Hematopoietic multipotent progenitor cell treated with erythropoietin and hydrocortisone succinate and interleukin-3 and kit ligand, for 4 days (in vitro differentiated cells): ENCODE measurements around the gene NPAS3.

ENCODE experiments used
- DNase-seq: peaks from one replicate; pipeline ENCODE4 v3.0.0-alpha.2; 2015

Gene NPAS3

DNA sequence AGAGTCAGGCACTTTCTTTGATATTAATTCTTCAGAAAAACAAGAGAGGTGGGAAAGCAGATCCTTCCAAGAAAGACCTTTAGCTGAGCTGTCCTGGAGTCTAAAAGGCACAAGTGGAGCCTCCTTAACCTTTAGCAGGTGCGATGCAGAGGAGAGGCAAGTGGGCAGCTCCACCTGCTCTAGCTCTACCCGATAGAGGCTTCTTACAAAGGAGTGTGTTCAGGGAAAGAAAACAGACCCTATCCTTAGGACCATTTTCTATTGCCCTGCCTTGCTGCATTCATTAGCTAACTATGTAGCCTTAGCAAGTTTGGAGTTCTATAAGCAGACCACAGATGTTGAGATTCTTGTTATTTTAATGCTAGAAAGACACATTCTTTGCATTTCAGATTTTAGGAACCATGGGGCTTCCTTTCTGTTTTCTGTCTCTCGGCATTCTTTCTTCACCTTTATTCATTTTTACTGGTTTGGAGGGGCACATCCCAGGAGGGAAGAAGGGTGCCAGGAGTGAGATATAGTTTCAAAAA, 797.7 kb downstream of the NPAS3 start:
- no peak for DNase-seq

DNA sequence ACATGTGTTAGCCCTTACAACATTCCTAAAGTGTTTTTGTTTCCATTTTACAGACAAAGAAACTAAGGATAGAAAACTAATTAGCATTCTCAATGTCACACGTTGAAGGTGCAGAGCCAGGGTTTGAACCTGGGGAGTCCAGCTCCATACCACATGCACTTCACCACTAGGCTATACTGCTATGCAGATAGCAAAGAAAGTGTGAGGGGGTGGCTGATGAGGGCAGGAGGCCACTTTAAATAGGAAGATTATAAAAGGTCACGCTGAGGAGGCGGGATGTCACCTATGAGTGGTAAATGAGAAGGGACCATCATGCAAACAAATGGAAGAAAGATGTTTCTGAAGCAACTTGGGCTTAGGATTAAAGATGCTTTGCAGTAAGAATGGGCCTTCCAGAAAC, 798.3 kb downstream of the NPAS3 start:
- no peak for DNase-seq

DNA sequence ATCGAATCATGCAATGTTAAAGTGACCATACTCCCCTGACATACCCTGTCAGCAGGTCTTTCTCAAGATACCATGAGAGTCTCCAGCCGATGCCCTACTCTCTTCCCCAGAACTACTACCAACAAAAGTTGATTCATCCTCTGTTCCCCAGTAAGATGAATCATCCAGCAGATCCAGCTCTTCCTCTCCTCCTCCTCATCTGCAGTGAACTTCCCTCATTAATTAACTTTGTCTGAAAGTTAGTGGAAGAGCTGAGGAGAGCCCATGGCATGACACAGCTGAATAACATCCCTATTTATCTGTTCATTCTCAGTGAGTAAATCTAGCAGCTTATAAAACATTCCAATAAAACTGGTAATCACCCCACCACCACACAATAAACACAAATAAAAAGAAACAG, 798.8 kb downstream of the NPAS3 start:
- no peak for DNase-seq

DNA sequence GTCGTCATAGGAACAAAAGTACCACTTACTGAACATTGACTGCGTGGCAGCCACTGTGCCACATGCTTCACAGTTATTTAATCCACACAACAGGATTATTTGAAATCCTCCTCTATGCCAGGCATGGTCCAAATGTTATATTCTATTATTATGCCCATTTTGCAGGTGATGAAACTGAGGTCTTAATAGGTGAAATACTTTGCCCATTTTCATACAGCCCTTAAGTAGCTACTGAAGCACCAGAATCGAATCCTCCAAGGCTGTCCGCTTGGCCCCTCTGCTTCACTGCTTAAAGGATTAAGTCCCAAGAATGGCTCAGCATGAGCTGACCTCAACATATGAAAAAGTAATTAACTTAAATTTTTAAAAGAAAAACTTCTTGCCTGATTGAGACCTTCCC, 799.4 kb downstream of the NPAS3 start:
- DNase-seq: no peak

DNA sequence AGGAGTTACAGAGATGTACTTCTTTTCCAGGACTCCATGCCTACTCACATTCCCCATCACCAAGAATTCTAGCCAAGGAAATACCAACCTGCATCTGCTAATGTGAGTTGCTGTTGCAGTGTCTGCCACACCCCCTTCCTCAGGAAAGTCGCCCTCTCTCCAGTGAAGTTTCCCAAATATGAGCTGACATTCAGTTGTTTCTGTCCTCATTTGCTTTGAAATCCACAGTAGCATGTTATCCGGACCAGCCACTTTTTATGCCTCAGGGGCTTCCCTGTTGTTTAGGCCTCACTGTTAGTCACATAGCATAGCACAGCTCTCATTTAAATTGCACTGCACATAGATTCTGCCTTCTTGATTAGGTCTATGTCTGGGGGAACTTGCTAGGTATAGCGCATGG, 799.8 kb downstream of the NPAS3 start:
- no peak for DNase-seq

DNA sequence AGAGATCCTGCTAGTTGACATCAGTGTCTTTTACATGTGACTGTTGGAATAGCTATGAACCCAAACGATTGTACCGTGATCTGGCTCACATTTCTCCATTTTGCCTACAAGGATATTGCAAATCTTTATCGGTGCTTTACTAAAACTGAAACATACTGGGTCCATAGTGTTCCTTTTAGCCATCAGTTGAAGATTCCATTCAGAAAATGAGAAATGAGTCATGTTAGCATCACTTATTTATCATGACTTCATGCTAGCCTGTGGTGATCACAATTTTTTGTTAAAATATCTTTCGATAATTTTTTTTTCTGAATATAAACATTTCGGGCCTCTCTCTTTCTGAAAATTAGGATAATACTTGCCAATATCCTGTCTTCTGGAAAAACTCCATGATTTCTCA, 801.9 kb downstream of the NPAS3 start:
- DNase-seq: no peak

DNA sequence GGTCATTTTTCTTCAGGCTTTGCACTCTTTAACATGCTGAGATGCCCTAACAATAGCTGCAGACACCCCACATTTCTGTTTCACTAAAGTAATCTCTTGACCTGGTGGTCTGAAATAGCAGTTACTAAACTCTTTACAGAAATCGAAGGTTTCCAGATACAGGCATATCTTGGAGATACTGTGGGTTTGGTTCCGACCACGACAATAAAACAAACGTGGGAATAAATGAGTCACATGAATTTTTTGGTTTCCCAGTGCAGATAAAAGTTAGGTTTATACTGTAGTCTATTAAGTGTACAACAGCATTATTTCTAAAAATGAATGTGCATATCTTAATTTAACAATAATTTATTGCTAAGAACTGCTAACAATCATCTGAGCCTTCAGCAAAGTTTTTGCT, 803.5 kb downstream of the NPAS3 start:
- peak; percentile 41 for DNase-seq

DNA sequence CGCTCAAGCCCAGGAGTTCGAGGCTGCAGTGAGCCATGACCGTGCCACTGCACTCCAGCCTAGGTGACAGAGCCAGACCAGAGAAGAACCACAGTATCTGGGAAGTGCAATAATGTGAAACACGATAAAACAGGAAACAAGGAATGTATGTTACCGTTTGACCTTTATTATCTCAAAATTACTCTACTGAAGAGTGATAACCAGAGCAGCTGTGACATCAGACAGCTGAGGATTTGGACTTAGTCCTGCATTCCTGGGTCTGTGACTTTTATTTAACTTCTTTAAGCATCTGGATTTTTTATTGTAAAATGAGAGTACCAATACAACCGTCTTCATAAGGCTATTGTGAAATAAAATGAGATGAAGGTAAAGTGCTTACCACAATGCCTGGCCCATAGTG, 806.5 kb downstream of the NPAS3 start:
- DNase-seq: no peak

DNA sequence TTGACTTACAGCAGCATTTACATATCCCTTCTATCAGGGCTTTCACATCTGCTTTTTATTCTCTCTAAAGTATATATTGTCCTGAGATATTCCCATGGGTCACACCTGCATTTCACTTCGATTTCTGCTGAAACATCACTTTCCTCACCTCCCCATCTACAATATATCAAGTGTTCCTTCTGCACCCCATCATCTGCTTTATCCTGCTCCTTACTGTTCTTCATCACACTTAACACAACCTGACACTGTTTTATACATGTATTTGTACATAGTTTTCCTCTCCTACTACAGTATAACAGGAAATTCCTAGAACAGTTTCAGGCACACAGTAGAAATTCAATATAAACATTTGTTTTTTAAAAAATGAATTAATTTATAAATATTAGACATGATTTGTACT, 809.1 kb downstream of the NPAS3 start:
- no peak for DNase-seq

DNA sequence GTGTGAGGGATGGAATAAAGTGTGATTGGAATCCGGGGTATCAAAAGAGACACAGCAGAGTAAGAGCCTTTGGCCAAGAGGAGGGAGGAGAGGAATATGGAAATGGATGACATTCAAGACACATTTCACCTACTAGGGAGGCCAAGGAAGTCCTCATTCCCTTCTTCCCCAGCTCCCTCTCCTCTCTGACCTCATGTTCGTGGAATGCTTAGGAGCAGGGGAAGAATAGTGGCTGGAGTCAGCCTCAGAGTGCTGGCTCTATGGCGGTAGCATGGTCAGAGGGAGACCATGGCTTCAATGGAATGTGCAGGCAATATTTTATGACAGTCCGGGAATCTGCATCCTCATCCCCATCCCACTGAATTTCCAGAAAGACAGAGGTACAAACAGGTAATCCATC, 815.6 kb downstream of the NPAS3 start:
- DNase-seq: no peak

DNA sequence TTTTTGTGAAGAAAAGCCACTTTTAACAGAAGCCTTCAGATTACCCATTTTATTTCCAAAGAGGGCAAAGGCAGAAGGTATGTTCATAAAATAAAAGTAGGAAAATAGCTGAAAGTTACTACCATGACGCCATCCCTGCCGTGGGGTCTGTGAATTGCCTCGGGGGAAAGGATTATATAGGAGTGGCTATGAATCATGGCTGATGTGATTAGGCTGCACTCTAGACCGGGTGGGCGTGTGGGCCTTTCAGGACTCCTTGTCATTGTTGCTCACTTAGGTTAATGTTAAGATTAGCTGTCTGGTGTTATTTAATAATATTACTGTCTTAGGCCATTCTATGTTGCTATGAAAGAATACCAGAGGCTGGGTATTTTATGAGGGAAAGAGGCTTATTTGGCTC, 816.7 kb downstream of the NPAS3 start:
- no peak for DNase-seq

DNA sequence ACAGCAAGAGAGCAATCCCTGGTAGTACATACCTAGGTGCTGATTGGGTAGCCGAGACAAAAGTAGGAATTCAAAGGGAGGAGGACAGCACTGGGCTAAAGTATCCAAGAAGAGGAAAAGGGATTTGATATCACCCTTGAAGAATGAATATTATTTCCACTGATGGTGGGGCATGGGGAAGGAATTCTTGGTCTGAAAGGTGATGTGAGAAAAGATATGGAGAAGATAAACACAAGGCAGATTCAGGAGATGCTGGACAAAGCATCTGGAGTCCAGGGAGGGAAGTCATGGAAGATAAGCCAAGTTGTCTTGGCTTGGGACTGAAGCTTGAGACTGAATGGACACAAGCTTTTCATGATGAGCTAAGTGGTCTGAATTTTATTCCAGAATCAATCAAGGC, 818.2 kb downstream of the NPAS3 start:
- DNase-seq: no peak

DNA sequence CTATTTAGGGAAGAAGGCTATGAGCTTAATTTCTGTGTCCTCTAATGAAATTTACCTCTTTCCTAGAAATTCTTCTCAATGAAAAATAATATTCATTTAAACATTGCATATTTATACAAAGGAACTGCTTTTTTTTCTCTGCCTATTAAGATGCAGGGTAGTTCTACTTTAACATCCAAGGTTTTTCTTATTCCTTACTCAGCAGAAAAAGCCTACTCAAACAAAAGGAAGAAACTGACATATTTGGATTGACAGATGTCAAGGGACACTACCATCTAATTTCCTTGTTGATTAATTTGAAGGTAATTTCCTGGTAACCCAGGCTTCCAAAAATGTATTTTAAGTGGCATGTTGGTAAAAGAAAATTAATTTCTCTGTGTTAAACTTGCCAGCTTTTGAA, 819.9 kb downstream of the NPAS3 start:
- DNase-seq: no peak

DNA sequence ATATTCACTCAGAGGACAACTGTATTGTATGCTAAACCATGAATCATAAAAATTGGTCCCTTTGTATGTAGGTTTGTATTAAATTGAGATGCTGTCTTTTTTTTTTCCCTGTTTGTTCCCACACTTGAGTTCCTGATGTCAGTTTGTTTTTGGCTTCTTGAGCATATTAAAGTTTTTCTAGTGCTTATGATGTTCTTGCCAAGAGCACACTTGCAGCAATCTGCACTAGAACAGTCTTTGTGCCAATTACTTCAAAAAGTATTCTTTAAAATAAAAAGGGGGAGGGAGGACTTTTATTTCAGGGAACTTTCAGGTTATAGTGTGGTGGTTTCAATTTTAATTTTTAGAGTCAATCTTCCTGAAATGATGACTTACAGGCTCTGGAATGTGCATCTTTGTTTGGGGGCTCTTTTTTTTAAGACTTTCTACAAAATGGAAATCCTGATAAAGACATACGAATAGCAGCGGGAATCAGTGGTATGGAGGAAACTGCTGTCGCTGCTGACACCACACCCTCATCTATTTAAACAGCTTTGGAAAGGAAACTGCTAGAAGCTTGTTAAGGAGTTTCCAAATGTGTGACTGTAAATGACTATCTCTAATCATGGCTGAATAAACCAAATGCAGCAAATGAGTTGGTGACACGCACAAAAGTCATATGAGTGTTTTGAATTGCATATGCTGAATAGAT, 823.6 kb downstream of the NPAS3 start:
- DNase-seq: peak; percentile 40

DNA sequence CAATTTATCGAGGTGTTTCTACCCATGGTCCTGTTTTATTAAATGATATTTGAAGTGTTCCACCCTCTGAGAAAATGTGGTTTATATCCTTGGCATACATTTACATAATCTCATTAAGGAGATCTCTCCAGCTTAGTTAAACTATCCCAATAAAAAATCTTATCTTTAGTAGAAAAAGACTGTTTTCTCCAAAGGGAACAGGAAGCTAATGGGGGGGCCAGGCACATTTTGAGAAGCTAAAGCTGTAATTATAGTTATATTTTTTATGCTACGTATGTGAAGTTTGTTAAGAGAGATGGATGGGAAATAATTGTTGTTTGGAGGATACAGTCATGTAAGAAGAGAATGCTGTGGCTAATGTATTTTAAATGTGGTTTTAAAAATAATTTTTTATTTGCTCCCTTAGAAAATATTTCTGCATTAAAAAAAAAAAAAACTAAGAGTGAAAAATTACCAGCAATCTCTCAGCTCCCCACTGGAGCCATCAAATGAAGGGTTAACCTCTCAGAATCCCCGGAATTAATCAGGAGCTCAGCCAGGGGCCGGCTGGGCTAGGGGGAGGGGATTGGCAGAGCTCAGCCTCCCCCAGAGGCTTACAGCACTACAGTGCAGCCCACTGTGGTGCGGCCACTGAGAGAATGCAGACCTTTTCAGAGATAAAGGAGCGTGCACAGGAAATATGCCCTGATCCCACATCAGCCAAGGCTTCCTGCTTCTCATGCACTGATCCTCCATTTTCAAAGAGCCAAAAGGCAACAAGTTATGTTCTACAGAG, 826.4 kb downstream of the NPAS3 start:
- DNase-seq: peak; percentile 85

DNA sequence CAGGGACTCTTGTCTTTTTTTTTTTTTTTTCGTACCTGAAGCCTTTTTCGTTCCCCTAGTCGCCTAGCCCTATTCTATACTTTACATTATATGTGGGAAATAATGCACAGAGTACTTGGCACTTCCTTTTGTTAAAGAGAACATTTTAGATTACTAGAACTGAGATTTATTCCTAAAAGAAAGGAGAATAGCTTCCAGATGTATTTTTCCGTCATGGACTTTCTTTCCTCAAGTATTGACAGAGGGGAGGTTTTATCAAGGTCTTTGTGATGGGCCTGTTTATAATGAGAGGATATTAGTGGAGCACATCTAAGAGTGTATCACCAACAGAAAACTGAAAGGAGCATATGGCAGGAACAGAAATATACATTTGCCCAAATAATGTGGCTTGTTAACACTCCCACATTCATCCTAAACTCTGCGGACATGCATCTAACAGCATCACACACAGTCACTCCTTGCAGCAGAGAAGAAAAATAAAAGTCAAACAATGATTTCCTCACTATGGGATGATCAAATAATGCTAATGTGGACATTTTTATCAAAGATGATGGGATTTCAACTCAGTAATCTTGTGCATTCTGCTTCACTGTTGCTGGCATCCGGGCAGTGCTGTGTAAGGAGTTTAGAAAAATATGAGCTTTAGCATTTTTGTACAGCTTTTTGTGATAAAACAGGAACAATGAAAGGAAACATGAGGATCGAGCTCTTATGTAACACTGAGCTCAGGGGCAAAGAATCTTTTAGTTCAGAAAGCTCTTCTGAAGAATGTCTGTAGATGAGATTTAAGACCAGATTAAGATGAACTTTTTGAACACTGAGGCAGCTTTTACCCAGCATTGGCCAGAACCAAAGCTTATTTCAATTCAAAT, 829.1 kb downstream of the NPAS3 start:
- DNase-seq: no peak

DNA sequence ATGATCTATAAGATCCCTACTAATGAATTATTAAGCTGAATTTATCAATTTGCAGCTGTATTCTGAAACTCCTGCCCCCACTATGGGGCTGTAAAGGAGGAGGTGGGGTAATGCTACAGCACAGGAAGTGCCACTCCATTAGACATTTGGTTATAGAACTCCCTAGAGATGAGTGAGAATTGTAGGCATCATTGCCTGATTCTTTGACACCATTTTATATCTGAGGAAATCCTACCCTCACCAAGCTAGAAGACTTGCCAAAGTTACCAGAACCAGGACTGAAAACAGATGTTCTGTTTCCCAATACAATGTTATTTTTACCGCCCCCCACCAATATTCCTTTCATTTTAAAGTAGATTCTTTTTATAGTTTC, 829.8 kb downstream of the NPAS3 start:
- no peak for DNase-seq

DNA sequence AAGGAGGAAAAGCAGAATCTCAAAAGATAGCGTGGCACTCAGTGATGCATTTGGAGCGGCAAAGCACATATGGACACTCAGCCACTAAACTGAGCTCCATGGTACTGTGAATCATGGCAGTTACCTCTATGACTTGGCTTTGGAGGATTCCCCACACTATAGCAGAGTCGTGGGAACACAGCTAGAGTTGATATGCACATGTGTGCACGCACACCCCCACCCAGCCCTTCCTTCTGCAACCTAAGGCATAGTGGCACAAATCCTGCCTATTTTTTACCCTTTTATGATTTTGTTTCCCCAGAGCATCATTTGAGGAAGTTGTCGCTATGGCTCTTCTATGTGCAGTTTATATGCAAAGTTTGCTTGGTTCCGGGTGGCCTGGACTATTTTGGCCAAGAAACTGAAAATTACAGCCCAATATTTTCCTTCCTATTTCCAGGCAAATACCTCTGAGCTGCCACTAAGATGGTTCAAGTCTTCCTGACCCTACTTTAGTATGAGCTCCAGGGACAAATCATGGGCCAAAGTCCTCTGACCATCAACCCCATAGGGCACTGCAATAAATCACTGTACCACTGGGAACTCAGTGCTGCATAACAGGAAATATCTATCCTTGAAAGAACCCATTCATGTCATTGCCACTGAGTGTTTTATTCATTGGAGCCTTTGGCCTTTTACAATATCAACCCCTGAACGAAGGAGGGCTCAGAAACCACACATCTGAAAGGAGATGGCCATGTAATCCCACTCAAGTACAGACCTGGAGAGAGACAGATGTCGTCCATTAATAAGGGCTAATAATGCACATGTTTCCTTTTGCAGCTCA, 834.7 kb downstream of the NPAS3 start:
- no peak for DNase-seq

DNA sequence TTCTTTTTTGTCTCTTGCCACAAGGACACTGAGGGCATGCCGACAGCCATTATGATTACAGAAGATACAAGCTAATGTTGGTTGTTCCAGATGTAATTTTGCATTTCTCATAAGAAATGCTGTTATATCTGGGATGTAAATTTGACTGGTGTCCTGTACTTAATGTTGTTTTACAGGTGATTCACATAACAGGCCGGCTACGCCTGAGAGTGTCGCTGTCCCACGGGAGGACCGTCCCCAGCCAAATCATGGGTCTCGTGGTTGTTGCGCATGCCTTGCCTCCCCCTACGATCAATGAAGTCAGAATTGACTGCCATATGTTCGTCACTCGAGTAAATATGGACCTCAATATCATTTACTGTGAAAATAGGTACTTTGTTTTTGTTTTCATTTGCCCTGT, 835.5 kb downstream of the NPAS3 start:
- DNase-seq: no peak

DNA sequence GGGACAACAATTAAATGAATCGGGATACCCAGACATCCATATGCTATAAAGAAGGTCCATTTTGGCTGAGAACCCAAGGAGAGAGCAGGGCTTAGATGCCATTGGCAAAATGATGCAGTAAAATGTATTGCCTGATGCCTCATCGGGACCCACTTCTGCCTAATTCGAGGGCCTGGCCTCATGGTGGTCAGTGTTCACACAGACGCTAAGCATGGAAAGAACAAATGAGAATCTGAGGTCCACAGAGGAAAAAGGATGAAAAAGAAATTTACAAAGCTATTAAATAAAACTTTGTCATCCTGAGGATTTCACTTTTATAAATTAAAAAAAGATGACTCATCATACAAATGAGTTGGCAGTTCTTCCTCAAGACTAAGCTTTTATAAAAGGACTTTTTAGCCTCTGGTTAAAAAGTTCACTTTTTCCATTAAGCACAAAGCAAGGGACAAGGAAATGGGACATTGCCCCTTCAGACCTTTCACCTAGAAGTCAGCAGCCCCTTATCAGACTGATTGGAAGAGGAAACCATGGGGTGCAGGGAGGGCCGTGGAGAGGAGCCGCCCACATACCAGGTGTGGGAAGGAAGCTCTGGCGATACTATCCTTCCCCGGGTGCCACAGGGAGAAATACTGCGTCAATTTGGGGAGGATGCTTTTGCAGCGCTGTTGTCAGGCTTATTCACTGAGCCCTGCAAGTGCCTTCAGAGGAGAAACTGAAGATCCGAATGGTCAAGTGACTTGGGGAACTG, 836.2 kb downstream of the NPAS3 start:
- no peak for DNase-seq

DNA sequence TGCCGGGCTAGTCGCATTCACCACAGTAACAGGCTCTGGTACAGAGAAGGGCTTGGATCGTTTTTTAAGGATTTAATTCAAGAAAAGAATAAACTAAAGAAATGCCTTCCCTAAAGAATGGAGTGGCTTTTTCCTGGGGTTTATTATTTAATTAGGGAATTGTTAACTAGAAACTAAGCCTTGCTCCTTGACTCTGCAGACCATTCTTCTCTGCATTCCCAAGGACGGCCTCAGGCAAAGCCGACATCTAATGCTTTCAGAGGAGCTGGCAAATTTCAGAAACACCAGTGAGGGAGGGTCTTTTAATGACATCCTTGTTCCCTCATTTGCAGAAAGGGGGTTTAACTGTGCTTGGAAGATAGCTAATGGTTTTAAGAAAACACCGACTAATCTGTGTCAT, 838.2 kb downstream of the NPAS3 start:
- DNase-seq: no peak

DNA sequence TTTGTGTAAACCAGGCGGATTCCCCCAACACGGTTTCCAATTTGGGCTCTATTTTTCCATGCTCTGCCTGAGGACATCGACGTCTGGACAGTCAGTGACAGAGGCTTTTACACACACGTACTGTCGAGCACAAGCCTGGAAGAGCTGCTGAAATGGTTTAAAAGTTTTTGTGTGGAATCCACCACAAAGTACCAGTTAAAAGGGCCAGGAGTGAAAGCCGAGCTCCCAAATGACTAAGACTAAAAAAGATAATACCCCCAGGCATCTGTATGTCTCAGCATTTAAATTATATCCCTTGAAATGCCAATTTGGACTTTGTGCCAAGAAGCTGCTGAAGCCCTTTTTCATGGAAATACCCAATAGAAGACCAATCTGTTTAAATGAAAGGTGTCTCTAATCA, 839.0 kb downstream of the NPAS3 start:
- no peak for DNase-seq
